DND-41 (cell line): ENCODE measurements around the gene VWA8.

Source experiments
- ATAC-seq: fragments of 200-7000 bp; cut with Tn5 transposase; 3 replicates; pipeline ENCODE4 v1.9.1; 2021; ENCODE audit warnings: low read depth; ENCODE audit not compliant: insufficient read depth
- DNase-seq: peaks from one replicate; pipeline ENCODE4 v3.0.0-alpha.2; 2020
- H2AFZ ChIP-seq: 2 replicates; pipeline ENCODE4 v1.6.0; 2012; ENCODE audit warnings: low read depth, low read length
- H3K27ac ChIP-seq: 2 replicates; pipeline ENCODE4 v1.5.1; 2012; ENCODE audit warnings: low read length, inconsistent platforms
- H3K27me3 ChIP-seq: fragments of 200-600 bp; sonication (generic); 2 replicates; pipeline ENCODE4 v1.6.0; 2012; ENCODE audit warnings: low read length, mild to moderate bottlenecking, inconsistent platforms; ENCODE audit not compliant: insufficient read depth, poor library complexity
- H3K36me3 ChIP-seq: 2 replicates; pipeline ENCODE4 v1.5.1; 2012; ENCODE audit warnings: low read length, inconsistent platforms; ENCODE audit not compliant: insufficient read depth
- H3K4me1 ChIP-seq: 2 replicates; pipeline ENCODE4 v1.5.1; 2012; ENCODE audit warnings: mild to moderate bottlenecking, low read length; ENCODE audit not compliant: insufficient read depth
- H3K4me2 ChIP-seq: 2 replicates; pipeline ENCODE4 v1.6.0; 2012; ENCODE audit warnings: mild to moderate bottlenecking, moderate library complexity, low read length, inconsistent platforms; ENCODE audit not compliant: insufficient read depth
- H3K4me3 ChIP-seq, 2 experiments: fragments of 200-600 bp in 1 of 2; shearing (Covaris generic) in 1 of 2; 2 replicates each; pipeline ENCODE4 v1.5.1; 2012 to 2016; ENCODE audit warnings: inconsistent platforms in 2 of 2, low read length in 2 of 2, mild to moderate bottlenecking in 2 of 2, low read depth in 1 of 2, moderate library complexity in 1 of 2
- H3K79me2 ChIP-seq: 2 replicates; pipeline ENCODE4 v1.6.0; 2012; ENCODE audit warnings: low read length, inconsistent platforms; ENCODE audit not compliant: insufficient read depth
- H3K9ac ChIP-seq: 2 replicates; pipeline ENCODE4 v1.6.0; 2012; ENCODE audit warnings: low read depth, mild to moderate bottlenecking, inconsistent platforms, low read length, moderate library complexity
- H3K9me3 ChIP-seq: 2 replicates; pipeline ENCODE4 v1.5.1; 2012; ENCODE audit warnings: low read length, moderate library complexity, mild to moderate bottlenecking, inconsistent platforms; ENCODE audit not compliant: insufficient read depth, severe bottlenecking
- H4K20me1 ChIP-seq: 2 replicates; pipeline ENCODE4 v1.6.0; 2012; ENCODE audit warnings: low read length; ENCODE audit not compliant: insufficient read depth
- EZH2 ChIP-seq: IDR thresholded peaks from 3 replicates; pipeline ENCODE4 v1.6.1; 2012; ENCODE audit warnings: borderline replicate concordance, low read depth, mild to moderate bottlenecking, moderate library complexity, low read length, inconsistent platforms; ENCODE audit not compliant: severe bottlenecking
- TF ChIP-seq, protein P1 (sequence below): IDR thresholded peaks from 2 replicates; pipeline ENCODE4 v1.5.1; 2012; ENCODE audit warnings: borderline replicate concordance, low read length, moderate library complexity, mild to moderate bottlenecking; ENCODE audit not compliant: poor library complexity, severe bottlenecking; ENCODE audit errors: extremely low read depth

Gene VWA8

DNA sequence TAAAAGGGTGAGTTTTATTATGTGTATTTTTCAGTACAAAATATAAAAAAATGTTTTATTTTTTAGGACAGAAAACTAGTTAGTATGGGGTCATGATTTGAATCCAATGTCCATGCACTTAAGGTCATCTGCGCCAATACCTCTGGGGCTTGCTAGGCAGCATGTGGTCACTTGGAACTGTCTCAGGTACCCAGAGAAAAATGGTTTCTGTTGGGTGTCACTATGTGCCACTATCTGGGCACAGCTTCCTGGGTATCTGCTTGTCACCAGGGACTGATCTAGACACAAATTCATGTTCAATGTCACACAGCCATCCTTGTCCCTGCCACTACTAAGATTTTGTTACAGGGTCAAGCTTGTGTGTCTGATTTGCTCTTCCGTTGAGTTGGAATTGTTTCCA, 403.2 kb downstream of the VWA8 start:
- Histone ChIP-seq H3K9ac (no peak overlapping the region), H3K9me3 (no peaks in the 10 kb centered on the region), H3K36me3 (no peaks in the 10 kb centered on the region), H3K4me3 (no peak overlapping the region), H3K4me1 (peaks cover 11% of the 10 kb centered on the region), H3K27me3 (no peaks in the 10 kb centered on the region), H4K20me1 (no peaks in the 10 kb centered on the region), H3K79me2 (no peaks in the 10 kb centered on the region), H3K27ac (no peak overlapping the region), H3K4me2 (no peak overlapping the region), H2AFZ (no peak overlapping the region)
- ATAC-seq (no peak), DNase-seq (no peak)
- TF ChIP-seq EZH2, result no peak
- TF ChIP-seq, protein P1, sequence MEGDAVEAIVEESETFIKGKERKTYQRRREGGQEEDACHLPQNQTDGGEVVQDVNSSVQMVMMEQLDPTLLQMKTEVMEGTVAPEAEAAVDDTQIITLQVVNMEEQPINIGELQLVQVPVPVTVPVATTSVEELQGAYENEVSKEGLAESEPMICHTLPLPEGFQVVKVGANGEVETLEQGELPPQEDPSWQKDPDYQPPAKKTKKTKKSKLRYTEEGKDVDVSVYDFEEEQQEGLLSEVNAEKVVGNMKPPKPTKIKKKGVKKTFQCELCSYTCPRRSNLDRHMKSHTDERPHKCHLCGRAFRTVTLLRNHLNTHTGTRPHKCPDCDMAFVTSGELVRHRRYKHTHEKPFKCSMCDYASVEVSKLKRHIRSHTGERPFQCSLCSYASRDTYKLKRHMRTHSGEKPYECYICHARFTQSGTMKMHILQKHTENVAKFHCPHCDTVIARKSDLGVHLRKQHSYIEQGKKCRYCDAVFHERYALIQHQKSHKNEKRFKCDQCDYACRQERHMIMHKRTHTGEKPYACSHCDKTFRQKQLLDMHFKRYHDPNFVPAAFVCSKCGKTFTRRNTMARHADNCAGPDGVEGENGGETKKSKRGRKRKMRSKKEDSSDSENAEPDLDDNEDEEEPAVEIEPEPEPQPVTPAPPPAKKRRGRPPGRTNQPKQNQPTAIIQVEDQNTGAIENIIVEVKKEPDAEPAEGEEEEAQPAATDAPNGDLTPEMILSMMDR, result no peak

DNA sequence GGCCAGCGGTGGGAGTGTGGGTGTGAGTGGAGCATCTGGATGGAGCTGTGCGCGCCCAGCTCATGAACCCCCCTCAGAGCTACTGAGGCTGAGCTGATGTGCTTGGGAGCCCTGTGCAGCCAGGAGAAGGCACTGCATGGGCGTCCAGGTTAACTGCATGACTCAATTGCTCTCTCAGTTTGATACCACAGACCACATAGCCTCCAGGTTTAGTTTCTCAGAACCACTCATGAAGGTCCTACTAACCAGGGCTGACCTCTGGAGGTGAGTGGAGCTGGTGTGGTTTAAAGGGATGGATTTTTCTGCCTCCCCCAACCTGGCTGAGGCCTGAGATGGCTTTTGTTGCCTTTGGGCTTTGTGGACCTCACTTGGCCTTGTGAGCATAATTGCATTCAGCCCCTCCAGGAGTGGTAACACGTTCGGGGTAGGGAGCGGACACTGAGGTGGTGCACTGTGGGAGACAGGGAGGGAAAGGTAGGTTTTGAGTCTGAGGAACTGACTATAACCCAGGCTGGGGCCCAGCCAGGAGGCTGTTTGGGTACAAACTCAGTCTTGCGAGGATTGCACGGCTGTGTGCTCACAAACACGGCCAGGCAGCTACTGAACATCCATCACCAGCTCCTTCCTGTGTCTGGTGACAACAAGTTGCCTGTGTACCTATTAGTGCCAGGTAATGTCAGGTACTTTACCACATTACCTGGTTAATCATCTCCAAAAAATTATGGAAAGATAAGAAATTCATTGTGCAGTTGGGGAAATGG, 406.1 kb downstream of the VWA8 start:
- ATAC-seq (no peak), DNase-seq (no peak)
- Histone ChIP-seq H4K20me1 (no peaks in the 10 kb centered on the region), H3K4me3 (no peak overlapping the region), H3K9ac (no peak overlapping the region), H3K36me3 (no peaks in the 10 kb centered on the region), H3K27me3 (no peaks in the 10 kb centered on the region), H2AFZ (no peak overlapping the region), H3K27ac (no peak overlapping the region), H3K9me3 (no peaks in the 10 kb centered on the region), H3K4me2 (no peak overlapping the region), H3K79me2 (no peaks in the 10 kb centered on the region), H3K4me1 (no peaks in the 10 kb centered on the region)
- no peak for TF ChIP-seq EZH2
- TF ChIP-seq, protein P1, result no peak

DNA sequence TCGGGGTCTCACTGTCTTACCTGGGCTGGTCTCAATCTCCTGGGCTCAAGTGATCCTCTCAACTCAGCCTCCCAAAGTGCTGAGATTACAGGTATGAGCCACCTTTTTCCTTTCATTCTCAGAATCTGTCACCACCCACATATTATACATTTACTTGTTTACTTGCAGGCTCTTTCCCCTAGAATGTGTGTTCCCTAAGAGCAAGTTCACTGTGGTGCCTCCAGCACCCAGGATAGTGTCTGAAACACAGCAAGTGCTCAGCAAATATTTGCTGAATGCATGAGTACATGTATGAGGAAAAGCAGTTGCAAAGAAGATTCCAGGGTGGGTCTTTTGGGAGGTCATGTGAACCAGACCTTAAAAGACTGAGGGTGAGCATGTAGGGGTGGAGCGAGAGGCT, 406.7 kb downstream of the VWA8 start:
- Histone ChIP-seq H3K9ac (no peak overlapping the region), H3K27ac (no peak overlapping the region), H3K4me1 (no peaks in the 10 kb centered on the region), H2AFZ (no peak overlapping the region), H3K9me3 (no peaks in the 10 kb centered on the region), H3K4me3 (no peak overlapping the region), H4K20me1 (no peaks in the 10 kb centered on the region), H3K27me3 (no peaks in the 10 kb centered on the region), H3K4me2 (no peak overlapping the region), H3K79me2 (no peaks in the 10 kb centered on the region), H3K36me3 (no peaks in the 10 kb centered on the region)
- no peak for DNase-seq
- no peak for TF ChIP-seq EZH2
- TF ChIP-seq, protein P1, result no peak
- ATAC-seq, result no peak
